ENCODE measurements around the gene KCNQ1. TPM values are rescaled to one million over a fixed set of nuclear protein-coding genes. Genes with fewer than 3 reads are reported as not detected.

Gene KCNQ1
- total and polyA plus RNA-seq, 2 experiments from 2014 or later = 0.45 to 0.87 TPM

DNA sequence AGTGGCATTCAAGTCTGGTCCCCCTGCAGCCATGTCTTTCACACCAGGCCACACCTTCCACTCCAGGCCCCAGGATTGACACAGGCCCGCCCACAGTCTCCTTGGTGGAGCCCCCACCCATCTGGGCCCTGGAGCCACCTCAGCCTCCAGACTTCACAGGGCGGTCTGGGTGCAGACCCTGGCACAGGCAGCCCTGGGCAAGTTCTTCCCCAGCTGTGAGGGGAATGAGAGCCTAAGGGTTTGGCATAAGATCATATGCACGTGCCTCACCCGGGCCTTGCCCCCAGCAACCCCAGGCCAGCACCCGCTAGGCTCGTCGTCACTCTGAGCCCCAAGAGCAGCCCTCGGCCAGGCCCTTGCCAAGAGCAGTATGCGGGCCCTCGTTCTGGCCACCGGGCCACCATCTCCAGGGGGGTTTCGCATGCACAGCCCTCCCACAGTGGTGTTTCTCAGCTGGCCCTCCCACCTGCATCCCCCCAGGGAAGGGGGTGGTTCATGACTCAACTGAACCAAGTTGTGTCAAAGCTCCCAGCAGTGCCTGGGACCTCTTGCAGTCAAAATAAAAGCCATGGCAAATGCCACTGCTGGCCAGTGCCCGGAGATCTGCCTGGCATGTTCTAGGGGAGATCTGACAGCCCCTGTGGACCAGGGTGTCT is 325.4 kb downstream of the KCNQ1 start:
- H3K9me3 Mint-ChIP-seq = peaks cover 3% of the 10 kb centered on the region; the same call in 2 of the 3 replicates
- peaks cover 52% of the 10 kb centered on the region for H3K27me3 Mint-ChIP-seq (ENCODE audit: insufficient read depth, low read depth, poor library complexity)
- H3K27me3 ChIP-seq (ENCODE audit: insufficient read depth) = peaks cover 60% of the 10 kb centered on the region
- H3K4me1 Mint-ChIP-seq = peaks cover 4% of the 10 kb centered on the region; the same call in 1 of the 3 replicates
- DNase-seq (ENCODE audit: low spot score) (no peak), ATAC-seq (no peak)
- H3K36me3 Mint-ChIP-seq (ENCODE audit: low read depth) = no peaks in the 10 kb centered on the region; the same call in 2 of the 3 replicates
- no peak overlapping the region for H2AFZ ChIP-seq
- no peak overlapping the region for H3K27ac ChIP-seq (ENCODE audit: low read depth)
- H3K4me3 Mint-ChIP-seq = no peak overlapping the region
- H3K36me3 ChIP-seq (ENCODE audit: insufficient read depth) = no peaks in the 10 kb centered on the region
- H3K4me2 ChIP-seq = no peak overlapping the region
- H4K20me1 ChIP-seq (replicated peaks; ENCODE audit: insufficient read depth) = no peaks in the 10 kb centered on the region
- H3K9me2 ChIP-seq (ENCODE audit: insufficient read depth) = peaks cover 3% of the 10 kb centered on the region; the same call in 1 of the 2 replicates
- H3K27ac Mint-ChIP-seq = no peak overlapping the region
- H3K4me1 ChIP-seq (ENCODE audit: insufficient read depth) = no peaks in the 10 kb centered on the region
- H3K4me3 ChIP-seq = no peak overlapping the region
- no peak for TF ChIP-seq ETS1 (IDR thresholded peaks at IDR 0.05)
- TF ChIP-seq EZH2 (IDR thresholded peaks at IDR 0.05; ENCODE audit: low read depth, unreplicated experiment) = no peak
- TF ChIP-seq ZNF331 (CRISPR knock-in tag; IDR thresholded peaks at IDR 0.05; ENCODE audit: low read depth) = no peak
- TF ChIP-seq NANOG (IDR thresholded peaks at IDR 0.05; ENCODE audit: borderline replicate concordance) = no peak
- TF ChIP-seq, protein P1, sequence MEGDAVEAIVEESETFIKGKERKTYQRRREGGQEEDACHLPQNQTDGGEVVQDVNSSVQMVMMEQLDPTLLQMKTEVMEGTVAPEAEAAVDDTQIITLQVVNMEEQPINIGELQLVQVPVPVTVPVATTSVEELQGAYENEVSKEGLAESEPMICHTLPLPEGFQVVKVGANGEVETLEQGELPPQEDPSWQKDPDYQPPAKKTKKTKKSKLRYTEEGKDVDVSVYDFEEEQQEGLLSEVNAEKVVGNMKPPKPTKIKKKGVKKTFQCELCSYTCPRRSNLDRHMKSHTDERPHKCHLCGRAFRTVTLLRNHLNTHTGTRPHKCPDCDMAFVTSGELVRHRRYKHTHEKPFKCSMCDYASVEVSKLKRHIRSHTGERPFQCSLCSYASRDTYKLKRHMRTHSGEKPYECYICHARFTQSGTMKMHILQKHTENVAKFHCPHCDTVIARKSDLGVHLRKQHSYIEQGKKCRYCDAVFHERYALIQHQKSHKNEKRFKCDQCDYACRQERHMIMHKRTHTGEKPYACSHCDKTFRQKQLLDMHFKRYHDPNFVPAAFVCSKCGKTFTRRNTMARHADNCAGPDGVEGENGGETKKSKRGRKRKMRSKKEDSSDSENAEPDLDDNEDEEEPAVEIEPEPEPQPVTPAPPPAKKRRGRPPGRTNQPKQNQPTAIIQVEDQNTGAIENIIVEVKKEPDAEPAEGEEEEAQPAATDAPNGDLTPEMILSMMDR (conservative IDR thresholded peaks at IDR 0.05; ENCODE audit: low read depth in 2 of 2) = no peak
- no peak for TF ChIP-seq JUNB (IDR thresholded peaks at IDR 0.05; ENCODE audit: unreplicated experiment)
- no peaks in the 10 kb centered on the region for H3F3A ChIP-seq (replicated peaks; ENCODE audit: low read depth)
- H3K79me2 ChIP-seq (replicated peaks; ENCODE audit: insufficient read depth) = no peaks in the 10 kb centered on the region

GRCh38 chr11:2770761-2771301 is 326.0 kb downstream of the KCNQ1 start:
- Histone ChIP-seq H3K36me3 (ENCODE audit: insufficient read depth) (no peaks in the 10 kb centered on the region), H3K27ac (ENCODE audit: low read depth) (no peak overlapping the region), H3K9me2 (ENCODE audit: insufficient read depth) (peaks cover 3% of the 10 kb centered on the region; the same call in 1 of the 2 replicates), H3K4me1 (ENCODE audit: insufficient read depth) (no peaks in the 10 kb centered on the region), H4K20me1 (replicated peaks; ENCODE audit: insufficient read depth) (no peaks in the 10 kb centered on the region), H3K4me3 (no peak overlapping the region), H3F3A (replicated peaks; ENCODE audit: low read depth) (no peaks in the 10 kb centered on the region), H2AFZ (no peak overlapping the region), H3K4me2 (no peak overlapping the region), H3K27me3 (ENCODE audit: insufficient read depth) (peaks cover 54% of the 10 kb centered on the region), H3K79me2 (replicated peaks; ENCODE audit: insufficient read depth) (no peaks in the 10 kb centered on the region)
- ATAC-seq (no peak), DNase-seq (ENCODE audit: low spot score) (no peak)
- Mint-ChIP-seq H3K4me1 (peaks cover 4% of the 10 kb centered on the region; the same call in 1 of the 3 replicates), H3K36me3 (ENCODE audit: low read depth) (no peaks in the 10 kb centered on the region; the same call in 2 of the 3 replicates), H3K4me3 (no peak overlapping the region), H3K27ac (no peak overlapping the region), H3K9me3 (peaks cover 1% of the 10 kb centered on the region; the same call in 1 of the 3 replicates), H3K27me3 (ENCODE audit: insufficient read depth, low read depth, poor library complexity) (peaks cover 51% of the 10 kb centered on the region)
- no peak for TF ChIP-seq ETS1 (IDR thresholded peaks at IDR 0.05)
- TF ChIP-seq ZNF114 (CRISPR knock-in tag; IDR thresholded peaks at IDR 0.05) = no peak
- TF ChIP-seq ZNF331 (CRISPR knock-in tag; IDR thresholded peaks at IDR 0.05; ENCODE audit: low read depth) = no peak
- no peak for TF ChIP-seq STAT1 (IDR thresholded peaks at IDR 0.05; ENCODE audit: unreplicated experiment)

Data from GM23338 (cell line).